HG02798 (cell line): ENCODE data around the gene HSPA4.
"Not testable (repeated sequence)": the region's sequence is repeated elsewhere in the genome, so short reads cannot be mapped to it uniquely, and the experiment has no call there.

Source experiments
- ATAC-seq: cut with Tn5 transposase; IDR thresholded peaks from one replicate; pipeline ENCODE4 v1.9.1; 2021; ENCODE audit warnings: mild to moderate bottlenecking; ENCODE audit not compliant: unreplicated experiment, poor library complexity

The HSPA4 gene

DNA sequence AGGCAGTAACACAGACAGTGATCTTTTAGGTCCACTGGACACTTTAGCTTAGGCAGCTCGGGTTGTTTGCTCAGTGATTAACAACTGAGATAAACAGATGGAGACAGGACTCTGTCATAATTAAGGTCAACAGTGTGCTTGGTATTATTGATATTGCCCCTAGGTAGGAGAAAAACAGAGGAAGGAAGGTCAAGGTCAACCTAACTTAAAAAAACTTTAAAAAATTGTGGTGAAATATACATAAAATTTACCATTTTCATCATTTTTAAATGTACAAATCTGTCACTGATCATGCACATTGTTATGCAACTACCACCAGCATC lies 2.1 kb upstream of the HSPA4 start:
- no peak for ATAC-seq

DNA sequence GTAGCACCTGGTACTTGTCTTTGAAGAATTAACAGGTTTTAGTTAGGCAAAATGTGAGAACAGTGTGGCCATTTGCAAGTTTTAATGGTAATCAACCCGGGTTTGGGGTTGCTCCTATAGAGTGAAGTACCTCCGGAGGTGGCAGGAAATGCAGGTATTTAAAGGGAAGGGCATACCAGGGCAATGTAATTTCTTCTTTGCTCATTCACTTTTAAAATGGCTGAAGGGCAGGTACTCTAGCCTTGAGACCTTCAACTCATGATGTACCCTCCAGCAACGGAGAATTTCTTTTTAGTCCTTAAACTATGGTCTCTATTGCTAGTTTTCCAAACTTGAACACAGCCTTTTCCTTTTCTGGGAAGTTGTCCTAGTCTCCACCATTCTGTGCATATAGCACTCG lies 1.3 kb upstream of the HSPA4 start:
- ATAC-seq = no peak

DNA sequence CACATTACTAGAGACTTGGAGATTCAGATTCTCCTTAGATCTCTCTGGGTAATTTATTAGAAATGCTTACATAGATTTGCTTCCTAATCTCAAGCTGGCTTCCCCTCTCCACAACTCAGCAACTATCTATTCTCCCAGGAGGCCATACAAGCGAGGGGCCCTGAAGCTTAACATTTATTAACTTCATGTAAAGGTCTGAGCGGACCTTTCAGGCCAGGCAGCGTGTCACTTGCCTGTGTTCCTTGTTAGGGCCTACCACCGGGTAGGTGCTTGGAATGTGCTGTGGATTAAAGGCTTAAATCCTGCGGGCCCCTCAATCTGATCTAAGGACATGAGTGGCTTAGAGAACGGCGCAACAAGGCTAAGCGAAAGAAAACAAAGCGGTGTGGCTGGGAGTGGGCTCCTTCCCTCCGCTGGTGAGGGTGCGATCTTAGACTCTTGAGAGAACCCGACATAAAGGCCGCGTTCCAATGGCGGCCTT lies 712 bp upstream of the HSPA4 start:
- no peak for ATAC-seq

DNA sequence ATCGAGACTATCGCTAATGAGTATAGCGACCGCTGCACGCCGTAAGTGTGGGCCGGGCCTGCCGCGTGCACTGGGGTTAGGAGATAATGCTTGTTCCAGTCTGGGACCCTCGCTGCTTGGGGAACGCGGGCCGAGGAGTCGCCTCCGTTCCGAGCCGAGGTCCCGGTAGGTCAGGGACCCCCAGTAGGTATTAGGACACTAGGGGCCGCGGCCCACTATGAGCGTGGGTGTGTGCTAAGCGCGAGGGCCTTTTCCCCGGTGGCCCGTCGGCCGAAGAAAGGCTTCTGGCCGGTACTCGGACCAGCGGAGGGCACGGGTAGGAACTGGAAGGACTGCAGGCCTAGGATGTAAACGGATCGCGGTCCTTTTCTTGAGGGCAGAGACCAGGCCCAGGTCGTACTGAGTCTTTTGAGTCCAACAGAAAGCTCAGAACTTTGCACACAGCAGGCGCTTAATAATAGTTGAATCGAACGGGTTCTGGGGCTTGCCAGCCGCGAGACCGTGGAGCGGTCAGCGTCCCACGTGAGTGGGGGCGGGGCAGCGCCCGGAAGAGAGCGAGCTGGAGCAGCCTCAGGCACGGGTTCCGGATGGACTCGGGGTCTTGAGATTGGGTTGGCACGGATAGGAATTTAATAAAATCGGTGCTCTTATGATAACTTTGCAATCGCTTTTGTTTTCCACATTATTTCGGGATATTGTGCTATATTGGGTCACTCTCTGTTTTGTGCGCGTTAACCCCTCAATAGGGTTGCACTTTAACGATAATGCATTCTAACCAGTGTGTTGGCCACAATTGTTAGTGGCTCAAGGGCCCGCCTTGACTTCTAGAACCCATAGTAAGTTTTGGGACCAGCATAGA lies 733 bp downstream of the HSPA4 start:
- ATAC-seq = peak; percentile 30

DNA sequence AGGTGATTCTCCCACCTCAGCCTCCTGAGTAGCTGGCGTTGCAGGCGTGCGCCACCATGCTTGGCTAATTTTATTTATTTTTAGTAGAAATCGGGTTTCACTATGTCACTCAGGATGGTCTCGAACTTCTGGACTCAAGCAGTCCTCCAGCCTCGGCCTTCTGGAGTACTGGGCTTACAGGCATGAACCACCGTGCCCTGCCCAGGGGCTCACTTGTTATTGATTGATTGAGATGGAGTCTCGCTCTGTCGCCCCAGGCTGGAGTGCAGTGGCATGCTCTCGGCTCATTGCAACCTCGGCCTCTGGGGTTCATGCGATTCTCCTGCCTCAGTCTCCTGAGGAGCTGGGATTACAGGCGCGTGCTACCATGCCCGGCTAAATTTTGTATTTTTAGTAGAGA lies 1.6 kb downstream of the HSPA4 start:
- ATAC-seq = no peak

DNA sequence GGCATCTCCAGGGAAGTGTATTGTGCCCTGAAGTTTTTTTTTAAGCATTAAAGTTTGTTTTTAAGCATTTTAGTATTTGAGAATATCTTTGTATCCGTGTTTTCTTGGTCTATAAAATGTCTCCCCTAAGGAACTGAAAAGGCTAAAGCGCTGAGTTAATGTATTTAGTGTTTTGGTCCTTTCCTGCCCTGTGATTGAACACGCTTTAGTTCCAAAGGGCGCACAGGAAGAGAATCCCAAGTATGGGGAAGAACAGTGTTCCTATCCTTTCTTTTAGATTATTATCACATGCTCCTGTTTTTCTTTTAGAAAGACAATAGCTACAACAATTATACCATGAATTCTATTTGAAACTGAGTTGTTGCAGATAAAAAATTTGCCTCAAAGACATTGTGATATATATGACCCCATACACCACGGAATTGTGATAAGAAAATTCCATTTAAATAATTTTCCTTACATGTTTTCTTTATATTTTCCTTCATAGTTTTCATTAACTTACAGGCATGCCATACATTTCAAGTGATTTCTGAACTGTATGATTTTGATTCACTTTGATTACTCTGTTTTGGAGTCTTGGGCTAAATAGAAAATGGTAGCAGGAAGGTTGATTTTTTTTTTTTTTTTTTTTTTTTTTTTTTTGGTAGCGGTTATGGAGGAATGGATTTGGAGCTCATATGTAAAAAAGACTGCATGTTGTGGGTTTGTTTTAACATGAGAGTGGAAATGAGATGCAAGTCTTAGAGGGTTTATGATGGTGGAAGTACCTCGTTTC lies 3.1 kb downstream of the HSPA4 start:
- no peak for ATAC-seq

DNA sequence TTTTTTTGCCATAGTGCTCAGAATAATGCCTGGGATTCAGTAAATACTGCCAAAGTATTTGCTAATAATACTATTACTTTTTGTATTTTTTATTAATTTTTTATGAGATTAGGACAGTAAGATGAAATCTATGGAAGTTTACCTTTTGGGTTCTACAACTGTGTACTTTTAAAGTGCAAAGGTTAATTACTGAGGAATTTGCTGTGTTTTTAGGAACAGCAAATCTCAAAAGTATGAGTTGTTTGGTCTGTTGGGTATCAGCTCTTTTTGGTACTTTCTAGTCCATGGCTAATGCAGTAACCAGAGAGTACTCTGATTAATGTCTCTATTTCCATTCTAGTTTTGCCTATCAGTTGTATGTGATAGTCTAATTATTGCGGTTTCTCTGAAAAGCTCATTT lies 5.1 kb downstream of the HSPA4 start:
- ATAC-seq = no peak

DNA sequence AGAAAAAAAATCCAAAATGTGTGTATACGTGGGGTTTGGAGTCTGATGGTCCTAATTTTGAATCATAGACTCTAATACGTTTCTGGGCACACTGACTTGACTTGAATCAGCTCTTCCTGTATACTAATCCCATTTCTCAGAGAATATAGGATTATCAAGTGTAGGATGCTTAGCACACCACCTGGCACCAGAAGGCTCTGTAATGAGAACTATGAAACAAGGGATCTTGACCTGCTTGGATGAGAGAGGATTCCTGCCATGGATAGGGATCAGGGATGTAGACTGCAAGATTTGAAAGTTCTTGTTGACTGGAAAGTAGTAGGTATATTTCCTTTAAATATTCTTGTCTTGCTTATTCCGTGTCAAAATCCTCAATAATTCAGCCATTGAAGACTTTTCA lies 7.8 kb downstream of the HSPA4 start:
- no peak for ATAC-seq

DNA sequence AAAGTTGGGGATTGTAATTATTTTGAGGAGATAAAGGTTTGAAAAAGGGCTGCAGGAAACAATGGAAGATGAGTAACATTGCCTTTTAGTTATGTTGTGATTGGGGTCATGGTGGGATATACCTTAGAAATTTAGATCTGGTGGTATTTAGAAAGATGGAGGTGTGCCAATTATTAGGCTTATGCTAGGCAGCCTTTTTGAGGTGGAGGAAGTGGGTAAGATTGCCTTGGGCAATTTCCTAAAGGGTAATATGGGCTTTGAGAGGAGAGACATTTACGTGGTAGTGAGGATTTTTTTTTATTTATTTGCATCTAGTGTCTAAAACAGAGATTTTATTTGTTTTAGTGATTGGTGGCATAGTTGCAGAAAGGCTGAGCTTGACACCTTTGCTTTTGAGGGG lies 10.5 kb downstream of the HSPA4 start:
- ATAC-seq = no peak

DNA sequence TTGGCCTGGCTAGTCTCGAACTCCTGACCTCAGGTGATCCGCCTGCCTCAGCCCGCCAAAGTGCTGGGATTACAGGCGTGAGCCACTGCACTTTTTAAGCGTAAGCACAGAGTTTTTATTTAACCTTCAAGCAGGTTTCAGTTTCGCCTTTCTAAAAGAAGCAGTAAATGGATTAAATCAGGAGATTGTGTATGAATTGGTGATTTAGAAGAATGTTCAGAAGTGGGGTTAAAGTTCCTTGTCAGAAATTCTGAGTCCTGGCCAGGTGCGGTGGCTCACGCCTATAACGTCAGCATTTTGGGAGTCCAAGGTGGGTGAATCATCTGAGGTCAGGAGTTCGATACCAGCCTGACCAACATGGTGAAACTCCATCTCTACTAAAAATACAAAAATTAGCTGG lies 12.2 kb downstream of the HSPA4 start:
- ATAC-seq = no peak

DNA sequence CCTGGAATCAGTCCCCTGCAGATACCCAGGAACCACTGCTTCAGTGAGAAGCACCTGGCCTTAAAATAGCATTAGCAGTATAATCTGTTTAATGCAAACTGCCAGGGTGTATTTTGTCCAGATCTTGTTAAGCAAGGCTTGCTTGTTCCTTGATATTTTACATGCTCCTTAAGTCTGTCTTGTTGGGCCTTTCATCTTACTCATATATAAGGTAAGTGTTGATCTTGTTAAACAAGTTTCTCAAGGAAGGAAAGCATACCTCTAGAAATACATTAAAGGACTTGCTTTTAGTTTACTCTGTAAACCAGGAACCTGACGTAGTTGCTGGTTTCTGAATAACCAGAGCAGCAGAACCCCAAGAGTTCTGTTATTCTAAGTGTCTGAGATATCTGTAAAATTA lies 13.7 kb downstream of the HSPA4 start:
- no peak for ATAC-seq

DNA sequence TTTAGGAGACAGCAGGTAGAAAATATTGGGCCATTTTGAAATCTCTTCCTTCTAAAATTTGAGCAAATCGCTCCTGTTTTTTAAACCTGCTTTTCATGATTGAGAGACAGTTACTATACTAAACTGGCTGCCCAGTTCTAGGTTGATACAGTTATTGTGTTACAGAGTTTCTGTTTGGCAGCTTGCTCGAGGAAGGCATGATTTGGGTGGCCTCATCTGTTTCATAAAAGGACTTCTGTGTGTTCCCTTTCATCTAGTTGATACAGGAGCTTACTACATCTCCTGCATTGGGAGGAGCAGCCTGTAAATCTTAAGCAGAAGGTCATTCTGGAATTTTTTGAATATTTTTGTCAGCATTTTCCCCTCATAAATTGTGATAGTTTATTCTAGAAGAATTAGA lies 14.2 kb downstream of the HSPA4 start:
- no peak for ATAC-seq

DNA sequence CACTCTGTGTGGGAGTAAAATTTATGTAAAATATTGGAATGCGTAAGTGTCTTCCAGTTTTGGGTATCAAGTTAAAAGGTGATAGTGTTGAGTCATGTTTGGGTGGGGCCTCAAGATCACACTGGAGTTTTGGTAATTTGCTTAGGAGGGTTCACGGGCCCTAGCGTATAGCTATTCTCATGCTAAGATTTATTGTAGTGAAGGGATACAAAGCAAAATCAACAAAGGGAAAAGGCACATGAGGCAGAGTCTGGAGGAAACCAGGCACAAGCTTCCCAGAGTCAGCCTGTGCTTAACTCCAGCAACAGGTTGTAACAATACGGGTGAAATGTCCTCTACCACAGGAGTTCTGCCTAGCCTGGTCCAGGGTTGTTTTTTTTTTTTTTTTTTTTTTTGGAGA lies 20.2 kb downstream of the HSPA4 start:
- no peak for ATAC-seq

DNA sequence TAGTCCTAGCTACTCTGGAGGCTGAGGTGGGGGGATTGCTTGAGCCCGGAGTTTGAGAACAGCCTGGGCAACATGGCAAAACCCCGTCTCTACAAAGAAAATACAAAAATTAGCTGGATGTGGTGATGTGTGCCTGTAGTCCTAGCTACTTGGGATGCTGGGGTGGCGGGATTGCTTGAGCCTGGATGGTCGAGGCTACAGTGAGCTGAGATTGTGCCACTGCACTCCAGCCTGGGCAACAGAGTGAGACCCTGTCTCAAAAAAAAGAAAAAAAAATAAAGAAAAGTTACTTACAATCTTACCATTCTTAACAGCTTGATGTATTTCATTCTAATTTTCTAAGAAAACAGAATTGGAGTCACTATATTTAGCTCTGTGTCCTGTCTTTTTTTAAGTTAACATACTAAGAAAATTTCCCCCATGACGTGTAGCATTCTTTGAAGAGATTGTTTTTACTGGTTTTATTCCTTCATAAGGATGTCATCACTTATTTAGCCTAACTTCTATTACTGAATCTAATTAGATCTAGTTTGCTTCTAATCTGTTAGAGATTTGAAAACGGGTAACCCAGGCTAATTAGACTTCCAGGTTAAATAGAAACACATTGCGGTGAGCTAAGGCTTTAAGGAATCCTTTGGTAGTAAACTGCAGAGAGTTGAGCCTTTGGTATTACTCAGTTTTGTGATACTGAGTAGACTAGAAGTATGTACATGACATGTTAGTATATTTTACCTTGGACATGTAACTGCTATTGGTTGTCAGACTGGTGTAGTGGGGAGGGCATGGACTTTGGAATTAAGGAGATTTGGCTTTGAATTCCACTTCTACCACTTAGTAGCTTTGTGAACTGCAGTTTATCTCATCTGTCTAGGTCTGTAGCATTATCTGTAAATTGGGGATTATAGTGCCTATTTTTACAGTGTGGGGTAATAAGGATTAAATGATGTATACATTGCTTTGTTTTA lies 24.0 kb downstream of the HSPA4 start:
- no peak for ATAC-seq

DNA sequence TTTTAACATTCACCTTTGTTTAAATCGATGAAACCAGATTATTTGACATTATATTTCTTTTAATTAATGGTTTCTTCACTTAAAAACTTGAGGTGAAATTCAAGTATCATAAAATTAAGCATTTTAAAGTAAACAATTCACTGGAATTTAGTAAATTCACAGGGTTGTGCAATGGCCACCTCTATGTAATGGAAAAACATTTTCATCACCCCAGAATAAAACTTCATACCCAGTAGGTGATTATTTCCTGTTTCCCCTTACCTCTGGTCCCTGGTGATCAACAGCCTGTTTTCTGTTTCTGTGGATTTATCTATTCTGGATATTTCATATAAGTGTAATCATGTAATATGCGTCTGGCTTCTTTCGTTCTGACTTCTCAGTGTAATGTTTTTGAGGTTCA lies 27.2 kb downstream of the HSPA4 start:
- ATAC-seq = no peak

DNA sequence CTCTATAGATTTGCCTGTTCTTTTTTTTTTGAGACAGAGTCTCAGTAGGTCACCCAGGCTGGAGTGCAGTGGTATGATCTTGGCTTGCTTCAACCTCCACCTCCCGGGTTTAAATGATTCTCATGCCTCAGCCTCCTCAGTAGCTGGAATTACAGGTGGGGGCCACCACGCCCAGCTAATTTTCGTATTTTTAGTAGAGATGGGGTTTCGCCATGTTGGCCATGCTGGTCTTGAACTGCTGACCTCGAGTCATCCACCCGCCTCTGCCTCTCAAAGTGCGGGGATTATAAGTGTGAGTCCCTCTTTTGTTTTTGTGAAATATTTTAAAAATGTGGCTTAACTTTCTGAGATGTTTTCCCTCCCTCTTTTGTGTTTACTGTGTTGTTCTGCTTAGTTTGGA lies 29.2 kb downstream of the HSPA4 start:
- no peak for ATAC-seq

DNA sequence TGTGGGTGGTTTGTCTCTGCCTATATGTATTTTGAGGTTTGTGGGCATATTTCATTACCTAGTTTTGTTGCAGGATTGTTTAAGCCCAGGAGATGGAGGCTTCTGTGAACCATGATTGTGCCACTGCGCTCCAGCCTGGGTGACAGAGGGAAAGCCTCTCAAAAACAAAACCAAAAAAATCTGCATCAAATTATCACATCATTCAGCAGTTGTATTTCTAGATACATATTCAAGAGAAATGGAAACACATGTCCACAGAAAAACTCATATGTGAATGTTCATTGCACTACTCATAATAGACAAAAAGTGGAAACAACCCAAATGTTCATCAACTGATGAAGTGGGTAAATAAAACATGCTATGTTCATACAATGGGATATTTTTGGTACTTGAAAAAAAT lies 29.9 kb downstream of the HSPA4 start:
- no peak for ATAC-seq

DNA sequence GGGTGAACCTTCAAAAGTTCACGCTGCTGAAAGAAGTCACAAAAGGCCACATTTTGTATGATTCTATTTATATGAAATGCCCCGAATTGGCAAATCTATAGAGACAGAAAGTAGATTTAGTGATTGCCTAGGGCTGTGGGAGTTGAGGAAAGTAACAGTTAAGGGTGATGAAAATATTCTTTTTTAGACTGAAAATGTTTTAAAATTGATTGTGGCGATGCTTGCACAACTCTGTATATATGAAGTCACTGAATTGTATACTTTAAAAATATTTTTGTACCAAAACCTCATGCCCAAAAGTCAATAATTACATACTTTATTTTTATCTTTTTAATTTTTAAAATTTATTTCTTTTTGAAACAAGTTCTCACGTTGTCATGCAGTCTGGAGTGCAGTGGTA lies 30.3 kb downstream of the HSPA4 start:
- no peak for ATAC-seq

DNA sequence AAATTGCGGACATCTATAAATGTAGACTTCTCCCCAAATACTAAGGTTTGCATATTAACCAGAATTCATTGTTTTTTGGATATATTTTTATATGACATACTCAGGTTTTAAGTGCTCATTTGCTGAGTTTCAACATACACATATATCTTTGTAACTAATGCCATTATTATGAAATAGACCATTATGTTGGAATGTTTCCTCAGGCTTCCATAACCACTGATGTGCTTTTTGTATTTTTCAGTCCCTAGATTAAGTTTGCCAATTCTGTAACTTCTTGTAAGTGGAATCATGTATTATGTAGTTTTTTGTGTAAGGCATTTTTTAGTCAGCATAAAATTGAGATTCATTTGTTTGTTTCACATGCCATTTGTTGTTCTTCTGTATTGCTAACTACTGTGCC lies 32.1 kb downstream of the HSPA4 start:
- no peak for ATAC-seq

DNA sequence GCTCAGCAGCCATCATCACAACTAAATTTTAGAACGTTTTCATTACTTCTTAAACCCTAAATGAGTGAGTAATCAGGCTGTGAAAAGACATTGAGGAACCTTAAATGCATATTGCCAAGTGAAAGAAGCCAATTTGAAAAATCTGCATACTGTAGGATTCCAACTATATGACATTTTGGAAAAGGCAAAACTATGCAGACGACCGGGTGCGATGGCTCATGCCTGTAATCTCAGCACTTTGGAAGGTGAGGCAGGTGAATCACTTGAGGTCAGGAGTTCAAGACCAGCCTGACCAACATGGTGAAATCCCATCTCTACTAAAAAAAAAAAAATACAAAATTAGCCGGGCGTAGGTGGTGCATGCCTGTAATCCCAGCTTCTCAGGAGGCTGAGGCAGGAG lies 33.4 kb downstream of the HSPA4 start:
- not testable (repeated sequence) for ATAC-seq
